HG03469 (cell line): ENCODE results near the gene RAD51B.

Experiments
- ATAC-seq: cut with Tn5 transposase; IDR thresholded peaks from one replicate; pipeline ENCODE4 v1.9.1; 2021; ENCODE audit warnings: mild to moderate bottlenecking, moderate library complexity, moderate number of reproducible peaks; ENCODE audit not compliant: unreplicated experiment

The RAD51B gene

GRCh38 chr14:68394118-68394763 lies 574.7 kb downstream of the RAD51B start:
- ATAC-seq = no peak

- no peak for ATAC-seq
These were observed 575.2 kb downstream of the RAD51B start for GRCh38 chr14:68394764-68395143.

GRCh38 chr14:68395604-68396003 lies 576.0 kb downstream of the RAD51B start:
- ATAC-seq = no peak

- ATAC-seq = no peak
These were observed 576.9 kb downstream of the RAD51B start for GRCh38 chr14:68396461-68396860.

GRCh38 chr14:68397371-68397811 lies 577.8 kb downstream of the RAD51B start:
- ATAC-seq = no peak

- no peak for ATAC-seq
These were observed 578.2 kb downstream of the RAD51B start for GRCh38 chr14:68397822-68398221.

- no peak for ATAC-seq
These were observed 578.8 kb downstream of the RAD51B start for GRCh38 chr14:68398370-68398769.

GRCh38 chr14:68399971-68400370 lies 580.4 kb downstream of the RAD51B start:
- no peak for ATAC-seq

GRCh38 chr14:68401317-68401716 lies 581.7 kb downstream of the RAD51B start:
- no peak for ATAC-seq

GRCh38 chr14:68401855-68402254 lies 582.3 kb downstream of the RAD51B start:
- peak; percentile 52 for ATAC-seq

GRCh38 chr14:68402525-68403101 lies 583.0 kb downstream of the RAD51B start:
- no peak for ATAC-seq

- ATAC-seq = no peak
These were observed 583.9 kb downstream of the RAD51B start for GRCh38 chr14:68403191-68404145.

GRCh38 chr14:68404146-68404527 lies 584.6 kb downstream of the RAD51B start:
- ATAC-seq = no peak

- no peak for ATAC-seq
These were observed 585.1 kb downstream of the RAD51B start for GRCh38 chr14:68404652-68405183.

- ATAC-seq = no peak
These were observed 586.4 kb downstream of the RAD51B start for GRCh38 chr14:68405961-68406360.

- ATAC-seq = no peak
These were observed 587.7 kb downstream of the RAD51B start for GRCh38 chr14:68407285-68407684.

- no peak for ATAC-seq
These were observed 588.2 kb downstream of the RAD51B start for GRCh38 chr14:68407825-68408224.

- ATAC-seq = no peak
These were observed 589.1 kb downstream of the RAD51B start for GRCh38 chr14:68408680-68409079.

- no peak for ATAC-seq
These were observed 589.8 kb downstream of the RAD51B start for GRCh38 chr14:68409387-68409786.

- ATAC-seq = no peak
These were observed 593.2 kb downstream of the RAD51B start for GRCh38 chr14:68412505-68413465.
